K562 (cell line): Measurements from ENCODE around the gene SRMS. TPM values are rescaled to one million over a fixed set of nuclear protein-coding genes. Genes with fewer than 3 reads are reported as not detected.

Experiments used
- ATAC-seq: fragments of 200-7000 bp; cut with Tn5 transposase; 3 replicates; pipeline ENCODE4 v1.9.1; 2020; ENCODE audit warnings: moderate library complexity
- BruUV-seq: library from RNA; stranded (reverse); fragments of 400-500 nt; replicated peaks from 2 replicates; lab custom pipeline; 2021; lab: Mats Ljungman, UMichigan
- CTCF ChIA-PET: fragments of 300-600 bp; formaldehyde crosslinking; extraction: SDS; loops from one replicate; lab custom pipeline; 2021; ENCODE audit warnings: low intra/inter-chr PET ratio; lab: Yijun Ruan, JAX
- POLR2A ChIA-PET: fragments of 300-600, 350-650 bp; sonication (Branson Sonifier 250); formaldehyde crosslinking; extraction: SDS; loops from one replicate; lab custom pipeline; 2021; ENCODE audit warnings: antibody characterized with exemption, inconsistent platforms; lab: Yijun Ruan, JAX
- DNase-seq, 4 experiments: peaks; one replicate each; pipeline versions ENCODE4 v3.0.0 to v3.0.0-alpha.2; 2011 to 2018; ENCODE audit warnings: low spot score in 3 of 4, mixed read lengths in 3 of 4; ENCODE audit errors: extremely low read depth in 1 of 4
- FAIRE-seq: peaks from 2 replicates; lab custom pipeline; 2011; peaks lifted over from hg19 to GRCh38; lab: Jason Lieb, UNC
- H2AFZ ChIP-seq: 2 replicates; pipeline ENCODE4 v1.6.0; 2011; ENCODE audit warnings: low read depth, low read length, control low read depth, inconsistent platforms
- H3K27ac ChIP-seq: fragments of 200-600 bp; 3 replicates; pipeline ENCODE4 v1.8.0; 2011; ENCODE audit warnings: low read depth, mild to moderate bottlenecking, control low read depth, inconsistent platforms, low read length, moderate library complexity, mixed read lengths; ENCODE audit errors: extremely low read depth
- H3K27me3 ChIP-seq, 2 experiments: fragments of 300-600 bp in 1 of 2; 2 replicates in 1 of 2; 3 replicates in 1 of 2; pipeline versions ENCODE4 v1.6.0 to v1.8.0; 2011; ENCODE audit warnings: inconsistent platforms in 2 of 2, low read length in 2 of 2, mild to moderate bottlenecking in 1 of 2, mixed read lengths in 1 of 2, moderate library complexity in 1 of 2; ENCODE audit not compliant: control insufficient read depth in 2 of 2, insufficient read depth in 2 of 2
- H3K36me3 ChIP-seq: fragments of 300-600 bp; 3 replicates; pipeline ENCODE4 v1.8.0; 2011; ENCODE audit warnings: mild to moderate bottlenecking, low read length, inconsistent platforms; ENCODE audit not compliant: control insufficient read depth, insufficient read depth
- H3K4me1 ChIP-seq, 2 experiments: fragments of 200-600 bp in 1 of 2; replicated peaks in 1 of 2; 2 replicates in 1 of 2; 3 replicates in 1 of 2; pipeline versions ENCODE4 v1.5.1 to v1.8.0; 2011; ENCODE audit warnings: inconsistent platforms in 2 of 2, low read length in 2 of 2, mild to moderate bottlenecking in 1 of 2, mixed read lengths in 1 of 2, moderate library complexity in 1 of 2; ENCODE audit not compliant: control insufficient read depth in 2 of 2, insufficient read depth in 2 of 2
- H3K4me2 ChIP-seq: 2 replicates; pipeline ENCODE4 v1.6.1; 2011; ENCODE audit warnings: low read length, control low read depth, inconsistent platforms, mixed read lengths; ENCODE audit not compliant: insufficient read depth
- H3K4me3 ChIP-seq: fragments of 200-600 bp; sonication (generic), shearing (Covaris generic); 2 replicates; pipeline ENCODE4 v1.5.1; 2016; ENCODE audit warnings: control low read depth, inconsistent platforms
- H3K79me2 ChIP-seq: fragments of 200-600 bp; 3 replicates; pipeline ENCODE4 v1.8.0; 2011; ENCODE audit warnings: low read length, inconsistent platforms; ENCODE audit not compliant: control insufficient read depth, insufficient read depth
- H3K9ac ChIP-seq, 2 experiments: 2 replicates each; pipeline versions ENCODE4 v1.6.0 to v1.6.1; 2011; ENCODE audit warnings: low read depth in 2 of 2, low read length in 2 of 2, control low read depth in 1 of 2, inconsistent platforms in 1 of 2, mild to moderate bottlenecking in 1 of 2, mixed read lengths in 1 of 2; ENCODE audit not compliant: insufficient read depth in 1 of 2
- H3K9me1 ChIP-seq: one replicate; pipeline ENCODE4 v1.6.0; 2011; ENCODE audit warnings: inconsistent platforms, mild to moderate bottlenecking, low read length, moderate library complexity; ENCODE audit not compliant: control insufficient read depth, insufficient read depth
- H3K9me3 ChIP-seq: replicated peaks from 2 replicates; pipeline ENCODE4 v1.5.1; 2011; ENCODE audit warnings: low read depth, low read length, inconsistent platforms; ENCODE audit not compliant: control insufficient read depth, insufficient read depth
- H4K20me1 ChIP-seq: replicated peaks from 2 replicates; pipeline ENCODE4 v1.6.1; 2011; ENCODE audit warnings: low read length, inconsistent platforms, mixed read lengths; ENCODE audit not compliant: control insufficient read depth, insufficient read depth
- CEBPG ChIP-seq, 3 experiments: fragments of 200-800 bp in 1 of 3; sonication (Bioruptor generic) in 1 of 3; sonication (generic) in 1 of 3; formaldehyde crosslinking in 1 of 3; IDR thresholded peaks in 2 of 3; conservative IDR thresholded peaks in 1 of 3; 2 replicates each; pipeline versions ENCODE4 v1.6.1 to v1.8.0; 2016 to 2022; ENCODE audit warnings: missing compliant biosample characterization in 2 of 3, missing genetic modification characterization in 2 of 3, mild to moderate bottlenecking in 1 of 3, missing genetic modification reagents in 1 of 3
- FOXA3 ChIP-seq, 2 experiments: fragments of 450-650 bp in 1 of 2; sonication (generic) in 1 of 2; formaldehyde crosslinking; IDR thresholded peaks in 1 of 2; conservative IDR thresholded peaks in 1 of 2; 2 replicates each; pipeline versions ENCODE4 v1.4.0 to v1.8.0; 2020 to 2022; ENCODE audit warnings: mild to moderate bottlenecking in 2 of 2, missing genetic modification reagents in 1 of 2
- HMGN3 ChIP-seq: IDR thresholded peaks from 2 replicates; pipeline ENCODE4 v1.6.1; 2011; ENCODE audit warnings: borderline replicate concordance, low read depth, mild to moderate bottlenecking, mixed read lengths, low read length; ENCODE audit not compliant: insufficient read length; ENCODE audit errors: extremely low read depth
- MYBL2 ChIP-seq, 2 experiments: fragments of 450-650 bp in 1 of 2; sonication (generic) in 1 of 2; formaldehyde crosslinking in 1 of 2; IDR thresholded peaks; 2 replicates each; pipeline versions ENCODE4 v1.6.1 to v1.8.1; 2017 to 2022; ENCODE audit warnings: borderline replicate concordance in 1 of 2, inconsistent platforms in 1 of 2, low read depth in 1 of 2, mild to moderate bottlenecking in 1 of 2, missing genetic modification reagents in 1 of 2, moderate library complexity in 1 of 2
- RBM34 ChIP-seq: fragments of 200-400 bp; formaldehyde crosslinking; IDR thresholded peaks from 2 replicates; pipeline ENCODE4 v1.6.1; 2018; ENCODE audit warnings: low read length, borderline replicate concordance; ENCODE audit not compliant: insufficient read depth
- REST ChIP-seq, 2 experiments: fragments of 450-650 bp; formaldehyde crosslinking in 1 of 2; IDR thresholded peaks; 2 replicates each; pipeline versions ENCODE4 v1.4.0 to v1.6.1; 2014 to 2020; ENCODE audit warnings: mild to moderate bottlenecking in 2 of 2, borderline replicate concordance in 1 of 2, low read depth in 1 of 2
- WGBS: fragments of 100-300 bp; shearing (Covaris generic); methylation state at CpG from one replicate; pipeline ENCODE4 v1.1.6; 2016; ENCODE audit warnings: low coverage, mixed read lengths; ENCODE audit not compliant: insufficient coverage; ENCODE audit errors: missing lambda C conversion rate; 5-methylcytosine and 5-hydroxymethylcytosine counted together
- in situ Hi-C: fragments of 300-500 bp; cut with MboI; formaldehyde crosslinking; loops from 4 replicates; pipeline ENCODE4 v1.15.0; 2018; ENCODE audit warnings: inconsistent platforms, mixed read lengths
- intact Hi-C: fragments of 100-400 bp; cut with micrococcal nuclease; formaldehyde crosslinking; loops from 2 replicates; pipeline ENCODE4 v1.14.2; 2022
- polyA plus RNA-seq, 8 experiments: library from polyadenylated mRNA; depleted of rRNA in 4 of 8; stranded (reverse) in 5 of 8; unstranded in 3 of 8; fragments of >200 nt; fragmentation: Nextera tagmentation in 2 of 8; fragmentation: Illumina TruSeq in 1 of 8; extraction: Ambion mirVana in 2 of 8; extraction: Trizol in 1 of 8; gene quantifications; 2 replicates each; pipeline versions ENCODE4 v1.2.1 to v1.2.3, GENCODE V29; 2011 to 2014; ENCODE audit warnings: inconsistent platforms in 1 of 8, missing spikeins in 1 of 8
- total RNA-seq, 7 experiments: library from RNA; depleted of rRNA in 6 of 7; stranded (reverse); fragments of >200 nt in 6 of 7; fragmentation: Illumina TruSeq in 2 of 7; extraction: Trizol in 2 of 7; gene quantifications; 2 replicates each; pipeline versions ENCODE4 v1.2.1 to v1.2.3, GENCODE V29; 2011 to 2021; ENCODE audit warnings: low replicate concordance in 1 of 7

The SRMS gene
- total and polyA plus RNA-seq, 9 of the 15 experiments (the other 6 are each of a cell fraction or from before 2014, with no cell fraction given): 0.07 TPM; not detected in 8

DNA sequence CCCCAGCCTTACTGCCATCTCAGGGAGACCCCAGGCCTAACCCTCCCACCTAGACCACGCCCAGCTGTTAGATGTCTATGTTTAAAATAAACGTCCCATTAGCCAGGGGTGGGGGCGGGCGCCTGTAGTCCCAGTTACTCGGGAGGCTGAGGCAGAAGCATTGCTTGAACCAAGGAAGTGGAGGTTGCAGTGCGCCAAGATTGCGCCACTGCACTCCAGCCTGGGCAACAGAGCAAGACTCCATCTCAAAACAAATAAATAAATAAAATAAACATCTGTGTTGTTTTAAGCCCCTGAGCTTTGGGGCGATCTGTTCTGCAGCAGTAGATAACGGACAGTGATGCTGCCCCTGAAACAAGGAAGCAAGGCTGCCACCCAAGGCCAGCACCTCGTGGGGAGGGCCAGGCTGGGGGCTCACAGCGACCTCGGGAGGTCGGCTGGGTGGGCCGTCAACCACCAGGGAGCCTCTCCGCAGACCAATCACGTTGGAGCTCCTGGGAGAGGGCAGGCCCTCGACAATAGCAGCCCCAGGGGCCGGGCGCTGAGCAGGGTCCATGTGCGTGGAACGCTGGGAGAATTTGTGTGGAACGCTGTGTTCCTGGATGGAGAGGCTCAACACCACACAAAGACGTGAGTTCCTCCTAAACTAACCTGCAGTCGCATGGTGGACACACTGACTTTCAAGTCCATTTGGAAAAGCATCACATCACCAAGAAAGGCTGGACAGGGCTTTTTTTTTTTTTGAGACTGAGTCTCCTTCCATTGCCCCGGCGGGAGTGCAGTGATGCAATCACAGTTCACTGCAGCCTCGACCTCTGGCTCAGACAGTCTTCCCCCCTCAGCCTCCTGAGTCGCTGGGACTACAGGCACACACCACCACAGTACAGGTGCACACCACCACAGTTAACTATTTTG lies 27.5 kb upstream of the SRMS start:
- peak in 1 of 4 experiments; percentile 28 for DNase-seq
- peaks cover 8 to 61% of the 10 kb centered on the region in 2 experiments for H3K4me1 ChIP-seq
- H3K36me3 ChIP-seq: no peaks in the 10 kb centered on the region
- H3K9me1 ChIP-seq: peaks cover 3% of the 10 kb centered on the region
- ChIA-PET CTCF (no interaction called here), POLR2A (no interaction called here)
- in situ Hi-C loops: no loop called here
- H3K4me3 ChIP-seq: no peak overlapping the region
- H3K4me2 ChIP-seq: no peak overlapping the region
- peak; percentile 19 for FAIRE-seq
- ATAC-seq: peak; percentile 29
- no peak overlapping the region for H3K27ac ChIP-seq
- H3K9ac ChIP-seq: peak overlapping the region; percentile 48 to 80; a peak in 3 of 4 replicates
- BruUV-seq: no TSS peak
- intact Hi-C loops: no loop called here
- H3K27me3 ChIP-seq: no peaks in the 10 kb centered on the region
- H3K79me2 ChIP-seq: no peaks in the 10 kb centered on the region
- peaks cover 3% of the 10 kb centered on the region; the same call in 1 of the 2 replicates for H4K20me1 ChIP-seq
- peak overlapping the region; percentile 93; the same call in 1 of the 2 replicates for H2AFZ ChIP-seq
- WGBS: 54% methylated on average over 27 of the region's 28 CpGs
- H3K9me3 ChIP-seq: no peaks in the 10 kb centered on the region
- TF ChIP-seq CEBPG (CRISPR knock-in tag; IDR thresholded peaks at IDR 0.05) (peak; percentile 87), CEBPG (tag; conservative IDR thresholded peaks at IDR 0.05 in 1 of 2, IDR thresholded peaks at IDR 0.05 in 1 of 2) (peak; percentile 45 to 83), MYBL2 (IDR thresholded peaks at IDR 0.05; ENCODE audit: low read depth) (no peak), MYBL2 (CRISPR knock-in tag; IDR thresholded peaks at IDR 0.05; ENCODE audit: borderline replicate concordance) (no peak), REST (IDR thresholded peaks at IDR 0.05; ENCODE audit: borderline replicate concordance) (0 out of 2 replicates have a peak, but pooled peaks have one; percentile 22), REST (CRISPR knock-in tag; IDR thresholded peaks at IDR 0.05; ENCODE audit: low read depth) (no peak), HMGN3 (peak; percentile 18), FOXA3 (CRISPR knock-in tag; conservative IDR thresholded peaks at IDR 0.05 in 1 of 2, IDR thresholded peaks at IDR 0.05 in 1 of 2) (0 out of 4 replicates have a peak, but pooled peaks of 1 of the 2 experiments have one; percentile 2), RBM34 (no peak)
